Inferior parietal cortex (tissue), 1 donor: Measurements from ENCODE around the gene EHMT2.
A peak's percentile ranks its signal among the peaks of the same experiment; 100 is the strongest.

Experiments used
- DNase-seq: peaks from one replicate; pipeline ENCODE4 v3.0.0-alpha.2; 2016; ENCODE audit errors: extremely low spot score

EHMT2 gene

GRCh38 chr6:31888276-31889258 lies 8.9 kb downstream of the EHMT2 start:
- DNase-seq = peak; percentile 17

- DNase-seq = no peak
Observed at GRCh38 chr6:31887173-31888007, 10.1 kb downstream of the EHMT2 start.

GRCh38 chr6:31886541-31886991 lies 10.9 kb downstream of the EHMT2 start:
- no peak for DNase-seq

GRCh38 chr6:31884528-31885035 lies 12.9 kb downstream of the EHMT2 start:
- no peak for DNase-seq

GRCh38 chr6:31883676-31884075 lies 13.8 kb downstream of the EHMT2 start:
- no peak for DNase-seq

GRCh38 chr6:31882344-31882743 lies 15.2 kb downstream of the EHMT2 start:
- DNase-seq = no peak

- DNase-seq = no peak
Observed at GRCh38 chr6:31881136-31881859, 16.2 kb downstream of the EHMT2 start.

GRCh38 chr6:31880616-31881015 lies 16.9 kb downstream of the EHMT2 start:
- DNase-seq = no peak

- DNase-seq = no peak
Observed at GRCh38 chr6:31879901-31880300, 17.6 kb downstream of the EHMT2 start.

- DNase-seq = no peak
Observed at GRCh38 chr6:31879143-31879542, 18.4 kb downstream of the EHMT2 start.

- no peak for DNase-seq
Observed at GRCh38 chr6:31878726-31879125, 18.8 kb downstream of the EHMT2 start, which contains the start of gene SLC44A4. TSS of gene SLC44A4 (minus strand) at chr6:31878997. CDS start at chr6:31878980, 17 bp downstream.

- DNase-seq = no peak
Observed at GRCh38 chr6:31878222-31878621, 19.3 kb downstream of the EHMT2 start.

GRCh38 chr6:31877651-31878161 lies 19.8 kb downstream of the EHMT2 start:
- DNase-seq = no peak

GRCh38 chr6:31877125-31877650 lies 20.3 kb downstream of the EHMT2 start:
- no peak for DNase-seq

GRCh38 chr6:31876357-31876756 lies 21.1 kb downstream of the EHMT2 start:
- no peak for DNase-seq

GRCh38 chr6:31875877-31876276 lies 21.6 kb downstream of the EHMT2 start:
- DNase-seq = no peak

- no peak for DNase-seq
Observed at GRCh38 chr6:31874836-31875572, 22.5 kb downstream of the EHMT2 start.

- no peak for DNase-seq
Observed at GRCh38 chr6:31874084-31874670, 23.3 kb downstream of the EHMT2 start.

GRCh38 chr6:31871046-31871659 lies 26.3 kb downstream of the EHMT2 start:
- DNase-seq = no peak
